ENCODE results near the gene ASPA.

DNA sequence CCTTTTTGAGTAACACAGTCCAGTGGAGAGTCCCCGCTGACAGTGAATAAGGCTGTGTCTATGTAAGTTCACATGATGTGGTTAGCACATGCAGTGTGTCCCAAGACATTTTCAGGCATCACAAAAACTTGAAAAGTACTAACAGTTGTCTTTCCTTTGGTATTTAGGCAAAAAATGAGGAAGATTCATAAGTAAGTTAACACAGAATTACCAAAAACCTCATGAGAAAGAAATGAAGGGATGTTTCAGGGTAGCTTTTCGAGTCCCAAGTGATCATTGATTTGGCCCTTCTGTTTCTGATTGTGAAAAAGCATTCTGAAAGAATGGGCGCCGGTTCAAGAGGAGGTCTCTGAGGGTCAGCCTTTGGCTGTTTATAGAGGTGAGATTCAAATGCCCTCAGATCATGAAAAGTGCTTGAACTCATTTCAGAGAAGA lies 529 bp upstream of the ASPA start:
- TF ChIP-seq, protein P1, sequence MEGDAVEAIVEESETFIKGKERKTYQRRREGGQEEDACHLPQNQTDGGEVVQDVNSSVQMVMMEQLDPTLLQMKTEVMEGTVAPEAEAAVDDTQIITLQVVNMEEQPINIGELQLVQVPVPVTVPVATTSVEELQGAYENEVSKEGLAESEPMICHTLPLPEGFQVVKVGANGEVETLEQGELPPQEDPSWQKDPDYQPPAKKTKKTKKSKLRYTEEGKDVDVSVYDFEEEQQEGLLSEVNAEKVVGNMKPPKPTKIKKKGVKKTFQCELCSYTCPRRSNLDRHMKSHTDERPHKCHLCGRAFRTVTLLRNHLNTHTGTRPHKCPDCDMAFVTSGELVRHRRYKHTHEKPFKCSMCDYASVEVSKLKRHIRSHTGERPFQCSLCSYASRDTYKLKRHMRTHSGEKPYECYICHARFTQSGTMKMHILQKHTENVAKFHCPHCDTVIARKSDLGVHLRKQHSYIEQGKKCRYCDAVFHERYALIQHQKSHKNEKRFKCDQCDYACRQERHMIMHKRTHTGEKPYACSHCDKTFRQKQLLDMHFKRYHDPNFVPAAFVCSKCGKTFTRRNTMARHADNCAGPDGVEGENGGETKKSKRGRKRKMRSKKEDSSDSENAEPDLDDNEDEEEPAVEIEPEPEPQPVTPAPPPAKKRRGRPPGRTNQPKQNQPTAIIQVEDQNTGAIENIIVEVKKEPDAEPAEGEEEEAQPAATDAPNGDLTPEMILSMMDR (IDR thresholded peaks at IDR 0.05; ENCODE audit: low read length), result no peak
- TF ChIP-seq EZH2phosphoT487 (IDR thresholded peaks at IDR 0.05; ENCODE audit: low read length), result no peak
